SK-N-SH treated with all-trans-retinoic acid at 6 μM for 48 hours (cell line): ENCODE results near the gene AGTRAP.

ENCODE experiments used
- PATZ1 ChIP-seq: fragments of 250-450 bp; sonication (Bioruptor Pico); IDR thresholded peaks from 2 replicates; pipeline ENCODE4 v1.8.0; 2020; ENCODE audit warnings: mild to moderate bottlenecking, moderate library complexity, borderline replicate concordance
- SNAI2 ChIP-seq: fragments of 250-450 bp; sonication (Bioruptor Pico); IDR thresholded peaks from 2 replicates; pipeline ENCODE4 v1.5.0; 2020; ENCODE audit warnings: mild to moderate bottlenecking, moderate library complexity
- ZNF70 ChIP-seq: fragments of 450-650 bp; formaldehyde crosslinking; IDR thresholded peaks from 2 replicates; pipeline ENCODE4 v1.5.0; 2020; ENCODE audit warnings: mild to moderate bottlenecking, moderate library complexity

- no peak for TF ChIP-seq SNAI2 (CRISPR knock-in tag)
- no peak for TF ChIP-seq PATZ1
- no peak for TF ChIP-seq ZNF70 (CRISPR knock-in tag)
Observed at GRCh38 chr1:11764115-11764514, 28.2 kb downstream of the AGTRAP start.
